H1 (cell line): ENCODE measurements around the gene TEKTIP1. TPM values are rescaled to one million over a fixed set of nuclear protein-coding genes. Genes with fewer than 3 reads are reported as not detected.

Experiments
- CTCF ChIA-PET: fragments of 300-600 bp; sonication (Branson Sonifier 250); formaldehyde crosslinking; loops from one replicate; lab custom pipeline; 2021; ENCODE audit not compliant: partially characterized antibody; lab: Charles Lee
- POLR2A ChIA-PET: fragments of 300-600 bp; sonication (Branson Sonifier 250); formaldehyde crosslinking; loops from one replicate; lab custom pipeline; 2021; ENCODE audit warnings: inconsistent platforms; ENCODE audit not compliant: partially characterized antibody; lab: Charles Lee
- DNase-seq, 2 experiments: peaks; one replicate each; pipeline versions ENCODE4 v3.0.0 to v3.0.0-alpha.2; 2010 to 2022; ENCODE audit warnings: low spot score in 2 of 2, low read depth in 1 of 2, mixed read lengths in 1 of 2
- FAIRE-seq: peaks from 2 replicates; lab custom pipeline; 2011; peaks lifted over from hg19 to GRCh38; lab: Jason Lieb, UNC
- H2AFZ ChIP-seq: 2 replicates; pipeline ENCODE4 v1.8.1; 2012; ENCODE audit warnings: low read length, inconsistent platforms
- H2AK5ac ChIP-seq: 2 replicates; pipeline ENCODE4 v1.6.1; 2013; ENCODE audit warnings: low read depth, low read length
- H2BK120ac ChIP-seq: replicated peaks from 2 replicates; pipeline ENCODE3; 2013; ENCODE audit warnings: low read depth, low read length, inconsistent platforms
- H2BK12ac ChIP-seq: 2 replicates; pipeline ENCODE4 v1.6.1; 2013; ENCODE audit warnings: low read depth, low read length
- H2BK15ac ChIP-seq: 2 replicates; pipeline ENCODE4 v1.6.1; 2013; ENCODE audit warnings: low read length
- H2BK20ac ChIP-seq: 2 replicates; pipeline ENCODE4 v1.6.1; 2013; ENCODE audit warnings: low read length
- H2BK5ac ChIP-seq: 2 replicates; pipeline ENCODE4 v1.6.1; 2013; ENCODE audit warnings: low read depth, low read length
- H3K14ac ChIP-seq: 2 replicates; pipeline ENCODE4 v1.6.1; 2013; ENCODE audit warnings: inconsistent platforms; ENCODE audit not compliant: insufficient read length
- H3K18ac ChIP-seq: 2 replicates; pipeline ENCODE4 v1.6.1; 2013; ENCODE audit warnings: low read length; ENCODE audit errors: extremely low read depth
- H3K23ac ChIP-seq: 2 replicates; pipeline ENCODE4 v1.6.1; 2013; ENCODE audit warnings: inconsistent platforms; ENCODE audit not compliant: insufficient read length
- H3K23me2 ChIP-seq: 2 replicates; pipeline ENCODE4 v1.6.1; 2013; ENCODE audit warnings: low read depth, low read length
- H3K27ac ChIP-seq: 2 replicates; pipeline ENCODE4 v1.6.1; 2011; ENCODE audit warnings: low read depth, low read length, inconsistent platforms
- H3K27me3 ChIP-seq, 4 experiments: replicated peaks in 1 of 4; 1 replicate in 1 of 4; 2 replicates in 3 of 4; pipeline versions ENCODE4 v1.6.1 to v1.8.1; 2011 to 2013; ENCODE audit warnings: low read length in 3 of 4, mild to moderate bottlenecking in 3 of 4, inconsistent platforms in 2 of 4, mixed read lengths in 2 of 4, moderate library complexity in 1 of 4; ENCODE audit not compliant: control insufficient read depth in 3 of 4, insufficient read depth in 3 of 4; ENCODE audit errors: extremely low read depth in 1 of 4
- H3K36me3 ChIP-seq, 4 experiments: 2 replicates each; pipeline versions ENCODE4 v1.6.1 to v1.8.1; 2011 to 2013; ENCODE audit warnings: mild to moderate bottlenecking in 4 of 4, low read length in 3 of 4, moderate library complexity in 2 of 4, control low read depth in 1 of 4, inconsistent platforms in 1 of 4; ENCODE audit not compliant: insufficient read depth in 4 of 4, control insufficient read depth in 2 of 4
- H3K4ac ChIP-seq: replicated peaks from 2 replicates; pipeline ENCODE3; 2013; ENCODE audit warnings: low read length, low read depth, mixed read lengths, inconsistent platforms; ENCODE audit not compliant: insufficient read length
- H3K4me1 ChIP-seq, 4 experiments: replicated peaks in 1 of 4; 1 replicate in 1 of 4; 2 replicates in 3 of 4; pipeline versions ENCODE4 v1.6.1 to v1.8.1; 2011 to 2013; ENCODE audit warnings: low read length in 3 of 4, inconsistent platforms in 2 of 4, mixed read lengths in 1 of 4; ENCODE audit not compliant: insufficient read depth in 4 of 4, control insufficient read depth in 3 of 4
- H3K4me2 ChIP-seq, 2 experiments: 2 replicates each; pipeline versions ENCODE4 v1.6.1 to v1.8.1; 2011 to 2013; ENCODE audit warnings: low read depth in 2 of 2, low read length in 2 of 2, control low read depth in 1 of 2, inconsistent platforms in 1 of 2, mild to moderate bottlenecking in 1 of 2; ENCODE audit not compliant: insufficient read depth in 1 of 2
- H3K4me3 ChIP-seq, 4 experiments: fragments of 200-600, 300-600 bp in 1 of 4; sonication (generic), shearing (Covaris generic), sonication (Bioruptor Twin) in 1 of 4; 2 replicates each; pipeline versions ENCODE4 v1.5.1 to v1.8.1; 2011 to 2016; ENCODE audit warnings: low read length in 4 of 4, low read depth in 3 of 4, control low read depth in 2 of 4, inconsistent platforms in 2 of 4, mild to moderate bottlenecking in 2 of 4, mixed read lengths in 1 of 4, moderate library complexity in 1 of 4; ENCODE audit not compliant: insufficient read depth in 2 of 4; ENCODE audit errors: extremely low read depth in 1 of 4
- H3K56ac ChIP-seq: replicated peaks from 2 replicates; pipeline ENCODE3; 2013; ENCODE audit warnings: low read depth, mild to moderate bottlenecking, mixed read lengths, low read length, inconsistent platforms; ENCODE audit not compliant: insufficient read length
- H3K79me1 ChIP-seq: 2 replicates; pipeline ENCODE4 v1.6.1; 2013; ENCODE audit warnings: low read depth, low read length, control low read depth
- H3K79me2 ChIP-seq, 2 experiments: 2 replicates each; pipeline versions ENCODE4 v1.6.1 to v1.8.1; 2012 to 2013; ENCODE audit warnings: low read length in 2 of 2, mild to moderate bottlenecking in 2 of 2, inconsistent platforms in 1 of 2; ENCODE audit not compliant: insufficient read depth in 2 of 2, control insufficient read depth in 1 of 2
- H3K9ac ChIP-seq, 4 experiments: replicated peaks in 1 of 4; 1 replicate in 1 of 4; 2 replicates in 3 of 4; pipeline versions ENCODE4 v1.6.1 to v1.8.1; 2011 to 2013; ENCODE audit warnings: low read depth in 3 of 4, low read length in 3 of 4, control low read depth in 2 of 4, mild to moderate bottlenecking in 2 of 4, moderate library complexity in 2 of 4, inconsistent platforms in 1 of 4; ENCODE audit errors: extremely low read depth in 1 of 4
- H3K9me3 ChIP-seq, 2 experiments: 2 replicates each; pipeline versions ENCODE4 v1.6.1 to v1.8.1; 2012 to 2013; ENCODE audit warnings: mild to moderate bottlenecking in 2 of 2, moderate library complexity in 2 of 2, control low read depth in 1 of 2, inconsistent platforms in 1 of 2, low read depth in 1 of 2, low read length in 1 of 2, mixed read lengths in 1 of 2; ENCODE audit not compliant: insufficient read depth in 2 of 2
- H4K20me1 ChIP-seq, 2 experiments: replicated peaks in 1 of 2; 2 replicates each; pipeline versions ENCODE3 to v1.8.1; 2011 to 2013; ENCODE audit warnings: inconsistent platforms in 2 of 2, low read length in 2 of 2, mild to moderate bottlenecking in 1 of 2; ENCODE audit not compliant: insufficient read depth in 2 of 2, control insufficient read depth in 1 of 2
- H4K5ac ChIP-seq: 2 replicates; pipeline ENCODE4 v1.6.1; 2013; ENCODE audit warnings: low read length, low read depth, mixed read lengths, inconsistent platforms; ENCODE audit not compliant: insufficient read length
- H4K8ac ChIP-seq: 2 replicates; pipeline ENCODE4 v1.8.0; 2013; ENCODE audit warnings: mild to moderate bottlenecking, moderate library complexity, low read length, inconsistent platforms; ENCODE audit not compliant: insufficient read depth; ENCODE audit errors: extremely low read depth
- H4K91ac ChIP-seq: replicated peaks from 2 replicates; pipeline ENCODE3; 2013; ENCODE audit warnings: low read length, mixed read lengths, inconsistent platforms; ENCODE audit not compliant: insufficient read length
- ATF3 ChIP-seq: IDR thresholded peaks from 2 replicates; pipeline ENCODE4 v1.6.1; 2011; ENCODE audit warnings: low read depth, mild to moderate bottlenecking, low read length; ENCODE audit not compliant: insufficient read depth
- BACH1 ChIP-seq: IDR thresholded peaks from 2 replicates; pipeline ENCODE4 v1.6.1; 2012; ENCODE audit warnings: low read length, improper control_type of control experiment
- BRCA1 ChIP-seq: IDR thresholded peaks from 2 replicates; pipeline ENCODE4 v1.6.1; 2012; ENCODE audit warnings: low read depth, low read length, improper control_type of control experiment
- CHD1 ChIP-seq: IDR thresholded peaks from 2 replicates; pipeline ENCODE4 v1.6.1; 2012; ENCODE audit warnings: low read depth, low read length, improper control_type of control experiment
- GABPA ChIP-seq: IDR thresholded peaks from 2 replicates; pipeline ENCODE4 v1.6.1; 2011; ENCODE audit warnings: mild to moderate bottlenecking, low read length, moderate library complexity, borderline replicate concordance; ENCODE audit not compliant: insufficient read depth
- PHF8 ChIP-seq: fragments of 200-600 bp; sonication (generic); conservative IDR thresholded peaks from 2 replicates; pipeline ENCODE4 v1.7.1; 2012; ENCODE audit warnings: low read depth, mild to moderate bottlenecking, inconsistent platforms, low read length, moderate library complexity
- POU5F1 ChIP-seq: IDR thresholded peaks from 2 replicates; pipeline ENCODE4 v1.6.1; 2011; ENCODE audit warnings: low read depth, mild to moderate bottlenecking, low read length, moderate library complexity
- RBBP5 ChIP-seq: IDR thresholded peaks from 2 replicates; pipeline ENCODE4 v1.7.1; 2012; ENCODE audit warnings: low read depth, mild to moderate bottlenecking, inconsistent platforms, low read length, moderate library complexity, borderline replicate concordance
- RFX5 ChIP-seq: IDR thresholded peaks from 2 replicates; pipeline ENCODE4 v1.6.1; 2011; ENCODE audit warnings: low read depth, low read length, improper control_type of control experiment, borderline replicate concordance
- SIN3A ChIP-seq, 2 experiments: IDR thresholded peaks in 1 of 2; conservative IDR thresholded peaks in 1 of 2; 2 replicates each; pipeline ENCODE4 v1.6.1; 2011 to 2012; ENCODE audit warnings: low read length in 2 of 2, improper control_type of control experiment in 1 of 2, low read depth in 1 of 2, mild to moderate bottlenecking in 1 of 2
- SP4 ChIP-seq: IDR thresholded peaks from 2 replicates; pipeline ENCODE4 v1.6.1; 2012; ENCODE audit warnings: low read length, inconsistent platforms
- TBP ChIP-seq: IDR thresholded peaks from 2 replicates; pipeline ENCODE4 v1.6.1; 2011; ENCODE audit warnings: low read depth, low read length, improper control_type of control experiment
- WGBS, 2 experiments: shearing (Covaris generic) in 1 of 2; methylation state at CpG; one replicate each; pipeline versions ENCODE4 v1.1.6 to v1.1.7; 2013 to 2015; ENCODE audit warnings: low lambda C conversion rate in 2 of 2, mixed read lengths in 2 of 2, inconsistent platforms in 1 of 2, low coverage in 1 of 2, missing lambda C conversion rate in 1 of 2; ENCODE audit not compliant: insufficient replicate concordance in 2 of 2, insufficient coverage in 1 of 2, insufficient read length in 1 of 2; ENCODE audit errors: extremely low coverage in 1 of 2, missing lambda C conversion rate in 1 of 2; 5-methylcytosine and 5-hydroxymethylcytosine counted together
- polyA plus RNA-seq, 7 experiments: library from polyadenylated mRNA; depleted of rRNA in 3 of 7; stranded (reverse) in 5 of 7; unstranded in 2 of 7; fragments of >200 nt in 5 of 7; fragments of 200-250 nt in 2 of 7; gene quantifications; 1 replicate in 5 of 7; 2 replicates in 1 of 7; 4 replicates in 1 of 7; pipeline versions ENCODE4 v1.2.1 to v1.2.3, GENCODE V29; 2011 to 2013; ENCODE audit warnings: missing spikeins in 2 of 7, mixed read lengths in 2 of 7
- total RNA-seq: library from RNA; stranded (reverse); fragmentation: NEBNext Ultra II Directional; extraction: Animal tissue kit (Norgen Biotek cat#: 25700); gene quantifications from 2 replicates; pipeline ENCODE4 v1.2.1, GENCODE V29; 2021

Gene TEKTIP1
- total and polyA plus RNA-seq, 2 of the 8 experiments (the other 6 are each of a cell fraction or from before 2014, with no cell fraction given): 1.1 TPM; not detected in 1

DNA sequence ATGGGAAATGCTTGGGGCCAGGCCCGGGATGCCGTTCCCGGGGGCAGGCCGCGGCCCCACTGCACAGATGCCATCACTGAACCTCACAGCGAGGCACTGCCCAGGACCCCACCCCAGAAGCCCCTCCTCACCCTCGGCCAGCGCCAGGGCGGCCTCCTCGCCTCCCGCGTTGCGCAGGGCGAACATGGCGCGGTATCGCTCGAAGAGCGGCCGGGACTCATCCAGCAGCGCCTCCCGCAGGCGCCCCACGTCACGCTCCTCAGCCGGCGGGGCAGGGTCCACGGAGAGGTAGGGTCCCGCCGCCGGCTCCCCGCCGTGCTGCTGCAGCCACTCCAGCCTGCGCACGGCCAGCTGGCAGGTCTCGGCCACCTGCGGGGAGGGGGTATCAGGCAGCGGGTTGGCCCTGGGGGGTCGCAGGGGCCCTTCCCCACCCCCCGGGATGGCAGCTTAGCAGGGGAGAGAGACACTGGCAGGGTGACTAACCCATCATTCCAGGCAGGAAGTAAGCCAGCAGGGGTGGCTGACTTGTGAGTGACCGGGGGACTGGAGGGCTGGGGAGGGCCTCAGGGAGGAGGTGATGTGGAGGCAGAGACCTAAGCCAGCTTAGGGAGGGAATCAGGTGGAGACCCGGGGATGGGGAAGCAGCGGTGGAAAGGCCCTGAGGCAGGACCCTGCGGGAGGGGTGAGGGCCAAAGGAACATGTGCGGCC, 46.7 kb upstream of the TEKTIP1 start:
- Histone ChIP-seq H2AK5ac (no peak overlapping the region), H3K4me3 (no peak overlapping the region), H3K4me1 (no peaks in the 10 kb centered on the region), H2BK12ac (no peak overlapping the region), H4K91ac (no peak overlapping the region), H3K27ac (no peak overlapping the region), H4K20me1 (peaks cover 1 to 8% of the 10 kb centered on the region in 2 experiments), H2BK120ac (no peak overlapping the region), H2BK15ac (no peak overlapping the region), H2AFZ (no peak overlapping the region), H3K9me3 (no peaks in the 10 kb centered on the region), H3K4ac (no peak overlapping the region), H2BK20ac (no peak overlapping the region), H4K5ac (no peak overlapping the region), H3K14ac (no peak overlapping the region), H3K23ac (no peak overlapping the region), H3K18ac (no peak overlapping the region), H3K9ac (no peak overlapping the region), H3K4me2 (no peak overlapping the region), H3K79me1 (no peaks in the 10 kb centered on the region; the same call in none of the 2 replicates), H2BK5ac (no peak overlapping the region), H4K8ac (no peak overlapping the region), H3K36me3 (peaks cover 4 to 30% (median 16%) of the 10 kb centered on the region in 4 experiments; a peak in 7 of 8 replicates), H3K23me2 (no peaks in the 10 kb centered on the region; the same call in 1 of the 2 replicates), H3K56ac (no peak overlapping the region), H3K27me3 (no peaks in the 10 kb centered on the region), H3K79me2 (peaks cover 0 to 3% of the 10 kb centered on the region in 2 experiments; a peak in 1 of 4 replicates)
- ChIA-PET POLR2A (interaction anchor here (1.2 to 7.9 kb wide), 3 partner anchors 9 to 68 kb away, joined by 3 to 58 read pairs (median 5); partner anchors contain the start of gene DOHH), CTCF (interaction anchor here (1.1 to 1.9 kb wide), 3 partner anchors 11 to 21 kb away, joined by 3 to 9 read pairs (median 4); partner anchors contain the start of gene SMIM24)
- 94% methylated on average over 15 of the region's 45 CpGs; no CpG with 5 or more reads in 1 of the 2 experiments for WGBS, 2 experiments
- DNase-seq (no peak), FAIRE-seq (no peak)
- no peak for TF ChIP-seq RFX5
- TF ChIP-seq BACH1: no peak
- no peak for TF ChIP-seq ATF3
- TF ChIP-seq GABPA: no peak
- TF ChIP-seq TBP: no peak
- TF ChIP-seq SP4: no peak
- TF ChIP-seq RBBP5: no peak
- TF ChIP-seq CHD1: no peak
- no peak for TF ChIP-seq PHF8
- no peak for TF ChIP-seq SIN3A (conservative IDR thresholded peaks at IDR 0.05 in 1 of 2, IDR thresholded peaks at IDR 0.05 in 1 of 2; ENCODE audit: low read depth in 1 of 2, low read length in 2 of 2)
- TF ChIP-seq POU5F1: no peak
- no peak for TF ChIP-seq BRCA1
